Adipocyte (in vitro differentiated cells): Measurements from ENCODE around the gene GLRX3.

Experiments
- DNase-seq: peaks from one replicate; pipeline ENCODE4 v3.0.0-alpha.2; 2015; ENCODE audit warnings: low read depth
- H3K27me3 ChIP-seq: replicated peaks from 2 replicates; pipeline ENCODE4 v1.7.0; 2013; ENCODE audit warnings: mild to moderate bottlenecking, low read length, moderate library complexity; ENCODE audit not compliant: control insufficient read depth, insufficient read depth
- H3K36me3 ChIP-seq: 2 replicates; pipeline ENCODE4 v1.7.0; 2013; ENCODE audit warnings: low read length, mild to moderate bottlenecking, moderate library complexity; ENCODE audit not compliant: control insufficient read depth, insufficient read depth, severe bottlenecking
- H3K4me1 ChIP-seq: 2 replicates; pipeline ENCODE4 v1.7.0; 2013; ENCODE audit warnings: mild to moderate bottlenecking, low read length, moderate library complexity; ENCODE audit not compliant: control insufficient read depth, insufficient read depth
- H3K4me3 ChIP-seq: 2 replicates; pipeline ENCODE4 v1.7.0; 2013; ENCODE audit warnings: mild to moderate bottlenecking, low read length, moderate library complexity
- H3K9ac ChIP-seq: 2 replicates; pipeline ENCODE4 v1.7.0; 2013; ENCODE audit warnings: mild to moderate bottlenecking, low read length, moderate library complexity
- H3K9me3 ChIP-seq: 2 replicates; pipeline ENCODE4 v1.7.0; 2013; ENCODE audit warnings: mild to moderate bottlenecking, low read length, moderate library complexity; ENCODE audit not compliant: control insufficient read depth

Gene GLRX3

DNA sequence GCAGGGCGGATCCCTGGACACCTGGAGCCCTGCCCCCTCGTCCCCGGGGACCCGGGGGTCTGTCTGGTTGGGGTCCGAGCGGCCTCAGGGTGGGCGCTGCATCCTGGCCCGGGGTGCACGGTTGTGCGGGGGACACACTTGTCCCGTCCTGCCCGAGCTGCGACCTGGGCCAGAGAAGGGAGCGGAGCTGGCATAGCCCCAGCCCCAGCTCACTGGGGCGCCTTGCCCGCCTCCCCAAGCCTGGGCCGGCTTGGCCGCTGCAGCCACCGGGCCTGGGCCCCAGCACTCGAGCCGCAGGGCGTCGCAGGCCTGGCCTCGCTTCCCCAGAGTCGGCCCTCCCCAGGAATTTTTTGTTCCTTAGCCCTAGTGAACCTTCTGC is 54.5 kb downstream of the GLRX3 start:
- Histone ChIP-seq H3K4me3 (peak overlapping the region; percentile 80), H3K36me3 (peaks cover 16% of the 10 kb centered on the region), H3K4me1 (peaks cover 8% of the 10 kb centered on the region), H3K27me3 (no peaks in the 10 kb centered on the region), H3K9me3 (no peaks in the 10 kb centered on the region), H3K9ac (peak overlapping the region; percentile 81)
- DNase-seq: no peak

DNA sequence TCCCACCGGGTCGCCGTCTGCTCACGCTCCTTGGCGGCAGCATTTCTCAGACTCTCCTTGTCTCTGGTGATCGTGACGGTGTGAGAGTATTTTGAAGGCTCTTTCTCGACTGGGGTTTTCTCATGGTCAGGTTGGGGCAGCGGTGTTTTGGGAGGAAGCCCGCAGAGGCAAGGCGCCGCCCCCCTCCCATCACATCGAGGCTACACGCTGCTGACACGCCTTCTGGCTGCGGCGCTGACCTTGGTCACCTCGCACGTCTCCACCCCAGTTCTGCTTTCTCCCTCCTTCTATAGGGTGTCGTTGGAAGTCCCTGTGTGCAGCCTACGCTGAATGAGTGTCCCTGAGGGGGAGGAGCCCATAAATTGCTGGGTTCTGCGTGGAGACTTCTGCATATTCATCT is 55.2 kb downstream of the GLRX3 start:
- no peak overlapping the region for H3K9ac ChIP-seq
- no peak for DNase-seq
- peaks cover 15% of the 10 kb centered on the region for H3K36me3 ChIP-seq
- no peak overlapping the region for H3K4me3 ChIP-seq
- peaks cover 8% of the 10 kb centered on the region for H3K4me1 ChIP-seq
- H3K27me3 ChIP-seq: no peaks in the 10 kb centered on the region
- no peaks in the 10 kb centered on the region for H3K9me3 ChIP-seq

DNA sequence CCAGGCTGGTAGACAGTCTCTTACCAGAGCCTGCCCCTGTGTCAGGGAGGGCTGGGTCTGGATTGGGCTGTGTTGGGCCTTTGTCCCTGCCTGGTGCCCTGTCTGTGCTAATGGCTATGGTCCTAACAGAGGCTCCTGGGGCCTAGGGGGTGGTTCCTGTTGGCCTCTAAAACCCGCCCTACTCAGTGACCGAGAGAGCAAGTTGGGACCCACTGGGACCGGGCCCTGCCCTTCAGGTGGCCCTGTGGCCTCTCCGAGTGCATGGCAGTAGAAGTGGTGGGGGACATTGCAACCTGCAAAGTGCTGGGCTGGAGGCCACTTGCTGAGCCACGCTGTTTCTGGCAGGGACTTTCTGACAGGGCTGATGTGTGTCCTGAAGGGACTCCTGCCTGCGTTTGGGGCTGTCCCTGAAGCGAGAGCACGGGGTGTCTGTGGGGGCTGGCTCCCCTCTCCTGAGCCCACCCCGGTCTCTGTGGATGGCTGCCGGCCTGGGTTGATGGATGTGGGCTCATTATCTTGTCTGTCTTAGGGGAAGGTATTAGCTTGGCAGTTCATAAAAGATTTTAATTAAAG is 56.2 kb downstream of the GLRX3 start:
- Histone ChIP-seq H3K4me3 (no peak overlapping the region), H3K27me3 (no peaks in the 10 kb centered on the region)
- no peak for DNase-seq

GRCh38 chr10:130193033-130193432 is 56.8 kb downstream of the GLRX3 start:
- Histone ChIP-seq H3K9ac (no peak overlapping the region), H3K27me3 (no peaks in the 10 kb centered on the region), H3K4me1 (peaks cover 8% of the 10 kb centered on the region), H3K36me3 (peaks cover 5% of the 10 kb centered on the region), H3K9me3 (no peaks in the 10 kb centered on the region), H3K4me3 (no peak overlapping the region)
- no peak for DNase-seq

More for the DNA sequence above, 56.2 kb downstream of the GLRX3 start:
- Histone ChIP-seq H3K36me3 (peaks cover 11% of the 10 kb centered on the region), H3K4me1 (peaks cover 8% of the 10 kb centered on the region), H3K9me3 (no peaks in the 10 kb centered on the region), H3K9ac (no peak overlapping the region)

DNA sequence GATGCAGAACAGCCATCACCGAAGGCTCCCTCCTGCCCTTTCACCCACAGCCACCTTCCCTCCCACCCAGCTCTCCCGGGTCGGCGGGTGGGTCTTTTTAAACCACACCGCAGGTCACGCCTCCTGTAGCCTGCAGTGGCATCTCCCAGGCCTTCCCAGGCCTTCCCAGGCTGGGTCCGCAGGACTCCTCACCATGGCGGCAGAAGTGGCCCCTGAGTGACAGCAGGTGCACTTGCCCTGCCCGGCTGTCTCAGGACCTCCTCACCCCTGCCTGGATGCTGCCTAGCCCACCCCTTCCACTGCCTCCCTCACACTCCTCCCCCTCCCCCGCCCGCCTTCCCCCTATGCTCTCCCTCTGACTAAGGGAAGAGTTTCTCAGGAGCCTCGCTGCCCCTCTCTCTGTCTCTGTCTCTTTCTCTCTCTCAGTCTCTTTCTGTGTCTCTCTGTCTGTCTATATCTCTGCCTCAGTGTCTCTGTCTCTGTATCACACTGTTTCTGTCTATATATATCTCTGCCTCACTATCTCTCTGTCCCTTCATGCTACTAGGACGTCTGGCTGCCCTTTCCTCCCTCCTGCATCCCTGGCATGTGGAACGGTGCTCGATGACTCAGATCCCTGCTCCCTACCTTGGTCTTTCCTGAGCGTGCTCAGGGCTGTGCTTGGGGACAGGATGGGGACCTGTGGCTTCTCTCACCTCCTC is 57.5 kb downstream of the GLRX3 start:
- Histone ChIP-seq H3K4me1 (peaks cover 8% of the 10 kb centered on the region), H3K36me3 (no peaks in the 10 kb centered on the region), H3K4me3 (no peak overlapping the region), H3K27me3 (no peaks in the 10 kb centered on the region), H3K9me3 (no peaks in the 10 kb centered on the region), H3K9ac (no peak overlapping the region)
- DNase-seq: no peak

DNA sequence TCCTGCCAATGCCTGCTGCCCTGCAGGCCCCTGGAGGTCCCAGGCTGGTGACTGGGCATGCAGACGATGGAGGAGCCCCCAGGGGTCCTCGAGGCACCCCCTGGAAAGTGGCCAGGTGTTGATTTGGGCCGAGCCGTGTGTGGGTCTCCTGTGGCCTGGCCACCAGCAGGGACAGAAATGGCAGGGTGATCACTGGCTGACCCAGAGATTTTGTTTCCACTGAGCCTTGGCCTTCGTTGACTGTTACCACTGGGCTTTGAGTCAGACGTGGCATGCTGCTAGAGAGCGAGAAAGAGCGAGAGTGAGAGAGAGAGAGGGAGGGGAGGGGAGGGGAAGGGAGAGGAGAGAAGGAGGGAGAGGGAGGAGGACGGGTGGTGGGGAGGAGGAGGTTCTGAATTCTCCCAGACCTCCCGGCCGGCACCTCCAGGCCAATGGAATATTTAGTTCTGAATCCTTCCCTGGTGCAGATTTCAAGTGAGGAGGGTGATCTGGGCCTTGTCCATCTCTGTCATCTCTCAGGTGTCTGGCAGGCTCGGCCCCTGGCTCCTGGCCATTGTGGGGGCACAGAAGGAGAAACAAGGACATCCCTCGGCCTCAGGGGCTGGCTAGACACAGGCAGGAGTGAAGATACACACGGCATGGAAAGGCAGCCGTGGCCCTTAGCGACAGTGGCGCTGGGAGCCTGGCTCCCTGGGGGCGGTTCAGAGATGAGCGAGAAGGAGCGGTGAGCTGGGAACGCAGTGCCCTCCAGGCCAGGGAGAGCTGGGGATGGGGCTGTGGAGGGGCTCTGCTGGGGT is 58.2 kb downstream of the GLRX3 start:
- Histone ChIP-seq H3K4me3 (no peak overlapping the region), H3K9ac (no peak overlapping the region), H3K4me1 (peaks cover 8% of the 10 kb centered on the region), H3K9me3 (no peaks in the 10 kb centered on the region), H3K27me3 (no peaks in the 10 kb centered on the region), H3K36me3 (no peaks in the 10 kb centered on the region)
- no peak for DNase-seq

- no peak overlapping the region for H3K9ac ChIP-seq
- H3K27me3 ChIP-seq: no peaks in the 10 kb centered on the region
- no peaks in the 10 kb centered on the region for H3K36me3 ChIP-seq
- peaks cover 8% of the 10 kb centered on the region for H3K4me1 ChIP-seq
- H3K9me3 ChIP-seq: no peaks in the 10 kb centered on the region
- H3K4me3 ChIP-seq: no peak overlapping the region
- DNase-seq: no peak
Observed at GRCh38 chr10:130194991-130195645, 58.9 kb downstream of the GLRX3 start.

DNA sequence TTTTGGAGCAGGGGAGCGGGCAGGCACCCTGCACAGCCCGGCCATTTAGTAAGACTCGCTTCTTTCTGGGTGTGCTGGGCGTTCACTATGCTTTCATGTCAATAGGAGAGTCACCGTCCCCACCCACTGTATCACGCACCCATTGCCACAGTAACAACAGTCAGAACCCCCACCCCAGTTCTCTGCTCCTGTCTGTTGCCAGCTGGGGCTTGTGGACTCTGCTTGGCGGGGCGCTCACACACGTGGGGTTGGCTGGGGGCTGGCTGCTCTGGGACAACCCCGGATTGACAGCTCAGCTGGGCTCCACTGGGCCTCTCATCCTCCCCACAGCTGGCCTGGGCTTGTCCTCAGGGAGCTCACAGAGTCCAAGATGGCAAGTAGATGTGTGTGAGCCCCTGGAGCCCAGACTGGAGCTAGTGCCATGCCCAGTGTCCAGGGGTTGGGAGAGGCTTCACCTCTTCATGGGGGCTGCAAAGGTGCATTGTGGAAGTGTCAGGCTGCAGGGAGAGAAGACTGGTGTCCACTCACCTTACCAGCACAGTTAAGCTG is 59.6 kb downstream of the GLRX3 start:
- H3K9me3 ChIP-seq: no peaks in the 10 kb centered on the region
- no peaks in the 10 kb centered on the region for H3K36me3 ChIP-seq
- H3K27me3 ChIP-seq: no peaks in the 10 kb centered on the region
- peaks cover 4% of the 10 kb centered on the region for H3K4me1 ChIP-seq
- H3K9ac ChIP-seq: no peak overlapping the region
- no peak for DNase-seq
- no peak overlapping the region for H3K4me3 ChIP-seq

DNA sequence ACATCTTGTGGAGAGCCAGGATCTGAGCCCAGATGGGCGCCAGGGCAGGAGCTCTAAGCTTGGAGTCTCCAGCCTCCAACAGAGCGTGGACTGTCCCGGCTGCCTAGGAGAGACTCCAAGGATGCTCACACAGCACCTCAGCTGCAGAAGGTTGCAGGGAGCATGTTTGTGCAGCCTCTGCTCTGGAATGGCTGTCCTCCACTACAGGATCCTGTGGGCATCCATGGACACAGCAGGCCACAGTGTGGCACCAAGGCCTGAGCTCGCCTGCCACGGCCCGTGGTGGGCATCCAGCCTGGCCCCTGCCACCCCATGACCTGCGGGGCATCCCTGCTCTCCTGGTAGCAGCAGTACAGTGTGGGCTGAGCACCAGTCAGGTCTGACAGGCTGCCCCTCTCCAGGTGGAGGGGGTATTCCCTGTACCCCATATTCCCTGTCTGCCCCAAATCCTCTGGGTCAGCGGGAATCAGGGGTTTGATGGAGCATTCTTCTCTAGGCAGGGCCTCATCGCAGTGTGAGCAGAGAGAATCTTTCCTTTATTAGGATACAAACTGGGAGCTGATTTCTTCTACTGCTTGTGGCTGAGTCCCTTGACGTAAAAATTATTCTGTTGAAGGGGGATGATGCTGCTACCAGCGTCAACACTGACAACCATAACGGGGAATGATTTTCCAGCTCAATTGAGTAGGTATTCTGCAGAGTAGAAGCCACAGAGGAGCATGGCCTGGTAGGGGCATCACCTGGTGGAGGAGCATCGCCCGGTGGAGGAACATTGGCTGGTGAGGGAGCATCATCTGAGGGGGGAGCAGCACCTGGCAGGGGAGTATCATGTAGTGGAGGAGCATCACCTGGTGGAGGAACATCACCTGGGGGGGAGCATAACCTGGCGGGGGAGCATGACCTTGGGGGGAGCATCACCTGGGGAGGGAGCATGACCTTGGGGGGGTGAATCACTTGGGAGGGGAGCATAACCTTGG is 60.6 kb downstream of the GLRX3 start:
- no peaks in the 10 kb centered on the region for H3K9me3 ChIP-seq
- H3K36me3 ChIP-seq: no peaks in the 10 kb centered on the region
- DNase-seq: no peak
- H3K4me3 ChIP-seq: no peak overlapping the region
- H3K9ac ChIP-seq: no peak overlapping the region
- no peaks in the 10 kb centered on the region for H3K27me3 ChIP-seq
- H3K4me1 ChIP-seq: peaks cover 2% of the 10 kb centered on the region

DNA sequence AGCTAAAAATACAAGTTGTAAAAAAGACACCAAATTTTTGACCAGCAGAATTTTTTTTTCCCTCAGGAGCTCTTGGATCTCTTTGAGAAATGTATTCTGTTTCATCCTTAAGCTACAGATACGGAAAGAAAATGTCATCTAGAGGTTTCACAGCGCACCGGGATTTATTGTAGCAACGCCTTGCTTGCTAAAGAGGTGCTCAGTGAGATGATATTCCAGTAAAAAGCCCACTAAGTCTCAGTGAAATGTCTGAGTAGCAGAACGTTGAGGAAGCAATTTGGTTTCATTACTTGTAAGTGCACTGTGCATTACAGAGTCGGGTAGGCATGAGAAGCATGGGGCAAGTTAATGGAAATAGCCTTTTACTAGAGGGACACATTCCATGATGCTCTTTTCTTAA is 62.5 kb downstream of the GLRX3 start:
- DNase-seq: no peak
- Histone ChIP-seq H3K9ac (no peak overlapping the region), H3K27me3 (no peaks in the 10 kb centered on the region), H3K4me3 (no peak overlapping the region), H3K9me3 (no peaks in the 10 kb centered on the region), H3K36me3 (no peaks in the 10 kb centered on the region), H3K4me1 (no peaks in the 10 kb centered on the region)
